ENCODE results near the gene KPNA5.
A peak's percentile ranks its signal among the peaks of the same experiment; 100 is the strongest.

Gene KPNA5

GRCh38 chr6:116741571-116741970, 60.6 kb downstream of the KPNA5 start:
- no peak for TF ChIP-seq GATA1 (IDR thresholded peaks at IDR 0.05; ENCODE audit: low read depth, low read length)
- DNase-seq = no peak

DNA sequence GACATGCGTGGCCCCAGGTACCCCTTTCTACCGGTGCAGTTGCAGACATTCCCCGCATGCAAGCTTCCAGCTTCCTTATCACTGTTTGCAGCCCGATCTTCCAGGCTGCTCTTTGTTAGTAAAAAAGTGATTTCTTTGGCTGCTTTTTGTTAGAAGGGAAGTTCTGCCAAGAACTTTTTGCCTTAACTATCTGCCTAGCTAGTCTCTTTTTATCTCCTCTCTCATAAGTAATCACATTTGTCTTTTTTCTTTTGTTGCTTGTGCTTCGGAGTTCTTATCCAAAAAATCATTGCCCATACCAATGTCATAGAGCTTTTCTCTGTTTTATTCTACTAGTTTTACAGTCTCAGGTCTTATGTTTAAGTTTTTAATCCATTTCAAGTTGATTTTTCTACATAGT, 64.2 kb downstream of the KPNA5 start:
- DNase-seq = no peak
- TF ChIP-seq GATA1 (IDR thresholded peaks at IDR 0.05; ENCODE audit: low read depth, low read length) = no peak
- no peak for TF ChIP-seq POLR2A (IDR thresholded peaks at IDR 0.05; ENCODE audit: low read length)

GRCh38 chr6:116761779-116762178, 80.8 kb downstream of the KPNA5 start:
- no peak for TF ChIP-seq GATA1 (IDR thresholded peaks at IDR 0.05; ENCODE audit: low read depth, low read length)
- no peak for TF ChIP-seq POLR2A (IDR thresholded peaks at IDR 0.05; ENCODE audit: low read length)
- DNase-seq = peak; percentile 10 to 51

- TF ChIP-seq GATA1 (IDR thresholded peaks at IDR 0.05; ENCODE audit: low read depth, low read length) (no peak), POLR2A (IDR thresholded peaks at IDR 0.05; ENCODE audit: low read length) (no peak)
- DNase-seq = no peak
Observed at GRCh38 chr6:116762235-116762634, 81.2 kb downstream of the KPNA5 start.

DNA sequence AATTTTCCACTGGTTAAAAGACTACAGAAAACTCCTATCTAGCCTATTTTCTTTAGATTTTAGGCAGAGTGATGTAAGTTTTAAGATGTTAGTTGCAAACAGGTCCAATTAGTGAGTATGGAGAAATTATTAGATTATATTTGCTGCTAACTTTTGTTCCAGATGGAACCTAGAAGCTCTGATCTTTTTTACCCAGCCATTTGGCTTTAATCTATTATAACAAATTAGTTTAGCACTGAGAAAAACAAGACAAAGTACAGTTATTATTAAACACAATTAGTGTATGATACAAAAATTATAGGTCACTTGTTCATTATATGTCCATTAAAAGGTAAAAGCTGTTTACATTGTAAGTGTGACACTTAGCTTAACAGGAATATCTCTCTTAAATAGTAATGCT, 82.0 kb downstream of the KPNA5 start:
- TF ChIP-seq GATA1 (IDR thresholded peaks at IDR 0.05; ENCODE audit: low read depth, low read length) (no peak), POLR2A (IDR thresholded peaks at IDR 0.05; ENCODE audit: low read length) (no peak)
- DNase-seq = no peak

GRCh38 chr6:116763906-116764628, 83.1 kb downstream of the KPNA5 start:
- TF ChIP-seq GATA1 (IDR thresholded peaks at IDR 0.05; ENCODE audit: low read depth, low read length) (no peak), POLR2A (IDR thresholded peaks at IDR 0.05; ENCODE audit: low read length) (no peak)
- DNase-seq = no peak

DNA sequence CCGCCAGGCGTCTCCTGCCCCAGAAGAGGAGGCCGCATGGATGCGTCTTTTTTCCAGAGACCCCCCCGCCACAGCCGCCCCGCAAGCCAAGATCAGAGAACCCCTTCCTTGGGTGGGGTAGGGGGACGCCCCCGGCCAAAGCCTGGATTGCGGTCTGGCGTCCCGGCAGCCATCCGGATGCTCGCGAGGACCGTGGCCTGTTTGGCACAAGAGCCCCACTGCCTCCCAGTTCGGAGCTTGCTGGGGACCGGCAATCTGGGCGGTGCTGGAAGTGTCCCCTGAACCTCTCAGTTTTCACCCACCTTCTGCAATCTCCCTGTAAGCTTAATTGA, 83.6 kb downstream of the KPNA5 start:
- peak in 1 of 2 experiments; percentile 34 for DNase-seq
- TF ChIP-seq POLR2A (IDR thresholded peaks at IDR 0.05; ENCODE audit: low read length) = no peak

- DNase-seq = peak; percentile 24 to 34
- TF ChIP-seq POLR2A (IDR thresholded peaks at IDR 0.05; ENCODE audit: low read length) (no peak), GATA1 (IDR thresholded peaks at IDR 0.05; ENCODE audit: low read depth, low read length) (no peak)
Observed at GRCh38 chr6:116764961-116765841, 84.2 kb downstream of the KPNA5 start, which contains the start of gene FAM162B. FAM162B (minus strand) TSS chr6:116765719; CDS start chr6:116765576, 143 bp downstream.

DNA sequence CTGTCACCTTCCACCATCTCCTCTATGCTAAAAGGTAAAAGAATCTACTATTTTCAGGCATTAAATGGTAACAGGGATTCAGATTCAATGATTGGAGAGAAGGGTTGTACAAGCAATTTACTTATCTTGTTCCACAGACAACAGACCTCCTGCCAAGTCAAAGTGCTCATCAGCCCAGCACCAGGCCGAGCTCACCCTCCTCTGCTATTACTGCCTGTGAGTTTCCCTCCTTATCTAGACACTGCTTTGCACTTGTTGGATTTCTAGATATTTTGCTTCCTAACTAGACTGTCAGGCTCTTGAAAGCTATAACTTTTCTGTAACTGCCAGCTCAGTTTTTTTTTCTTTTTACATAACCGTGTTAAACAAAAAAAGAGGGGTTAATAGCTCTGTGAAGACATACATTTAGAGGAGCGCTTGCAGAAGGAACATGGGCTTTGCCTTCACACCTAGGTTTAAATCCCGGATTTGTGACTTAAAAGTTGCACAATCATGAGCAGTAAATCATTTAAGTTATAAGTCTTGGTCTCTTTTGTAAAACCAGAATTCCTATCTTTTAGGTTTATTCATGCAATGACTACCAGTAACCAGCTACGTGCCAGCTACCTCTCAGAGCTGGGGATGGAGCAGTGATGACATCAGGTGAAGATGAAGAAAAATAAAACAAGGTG, 85.6 kb downstream of the KPNA5 start:
- peak; percentile 54 to 86 for DNase-seq

DNA sequence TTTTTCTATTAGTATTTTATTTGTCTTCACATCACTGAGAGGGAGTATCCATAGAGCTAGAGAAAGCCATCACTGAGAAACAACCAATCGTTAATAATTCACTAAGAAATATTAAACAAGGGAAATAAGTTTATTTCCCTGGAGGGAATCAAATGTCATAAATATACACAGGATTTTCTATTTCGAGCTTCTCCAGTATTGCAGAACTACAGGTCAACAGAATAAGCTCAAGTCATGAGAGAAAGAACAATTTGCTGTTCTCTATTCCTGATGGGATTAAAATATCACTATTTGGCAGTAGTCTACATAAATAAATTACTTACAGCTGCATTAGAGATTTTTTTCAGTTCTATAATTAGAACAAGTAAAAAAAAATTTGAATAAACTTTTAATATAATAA, 86.7 kb downstream of the KPNA5 start:
- no peak for DNase-seq
- TF ChIP-seq GATA1 (IDR thresholded peaks at IDR 0.05; ENCODE audit: low read depth, low read length) (no peak), POLR2A (IDR thresholded peaks at IDR 0.05; ENCODE audit: low read length) (no peak)

More for the DNA sequence above, 85.6 kb downstream of the KPNA5 start:
- TF ChIP-seq GATA1 (IDR thresholded peaks at IDR 0.05; ENCODE audit: low read depth, low read length) (no peak), POLR2A (IDR thresholded peaks at IDR 0.05; ENCODE audit: low read length) (no peak)

DNA sequence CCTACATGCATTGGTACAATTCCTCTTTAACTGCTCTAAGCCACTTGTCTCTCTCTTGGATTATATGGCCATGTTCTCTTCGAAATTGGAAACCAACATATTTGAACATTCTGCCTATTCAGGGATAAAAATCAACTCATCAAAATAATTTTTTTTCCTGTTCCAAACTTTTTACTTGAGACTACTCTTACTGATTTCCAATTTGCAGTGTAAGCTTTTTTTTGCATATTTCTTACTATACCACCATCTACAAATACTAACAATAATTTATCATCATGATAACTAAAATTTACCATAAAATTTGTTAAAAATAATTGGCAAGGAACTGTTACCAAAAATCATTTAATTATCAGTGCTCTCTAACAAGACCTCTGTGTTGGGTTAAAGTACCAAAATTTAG, 91.4 kb downstream of the KPNA5 start:
- no peak for DNase-seq
- TF ChIP-seq GATA1 (IDR thresholded peaks at IDR 0.05; ENCODE audit: low read depth, low read length) = no peak
- TF ChIP-seq POLR2A (IDR thresholded peaks at IDR 0.05; ENCODE audit: low read length) = no peak

DNA sequence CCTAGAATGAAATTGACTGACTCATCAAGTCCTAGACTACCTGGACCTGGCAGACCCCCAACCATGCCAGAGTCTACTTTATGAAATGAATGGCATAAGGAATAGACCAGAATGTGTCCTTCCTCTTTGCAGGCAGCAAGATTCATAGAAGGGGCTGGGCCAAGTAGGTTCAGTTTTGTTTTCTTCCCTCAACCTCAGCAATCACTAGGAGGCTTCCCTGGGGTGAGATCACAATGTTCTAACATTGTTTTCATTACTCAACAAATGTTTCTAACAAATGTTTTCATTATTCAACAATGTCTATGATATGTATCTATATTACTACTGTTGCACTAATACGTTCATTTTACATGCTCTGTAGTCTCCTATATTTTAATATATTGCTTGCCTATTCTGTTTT, 92.9 kb downstream of the KPNA5 start:
- DNase-seq = no peak
- TF ChIP-seq POLR2A (IDR thresholded peaks at IDR 0.05; ENCODE audit: low read length) = no peak

- TF ChIP-seq POLR2A (IDR thresholded peaks at IDR 0.05; ENCODE audit: low read length) (no peak), GATA1 (IDR thresholded peaks at IDR 0.05; ENCODE audit: low read depth, low read length) (no peak)
- DNase-seq = peak; percentile 23 to 50
Observed at GRCh38 chr6:116779573-116780164, 98.7 kb downstream of the KPNA5 start.

GRCh38 chr6:116783852-116784251, 102.8 kb downstream of the KPNA5 start:
- TF ChIP-seq GATA1 (IDR thresholded peaks at IDR 0.05; ENCODE audit: low read depth, low read length) = no peak
- no peak for TF ChIP-seq POLR2A (IDR thresholded peaks at IDR 0.05; ENCODE audit: low read length)
- DNase-seq = no peak
